Loucy (cell line): ENCODE measurements around the gene RFX1.

Experiments
- H2AFZ ChIP-seq: fragments of 200-600 bp; sonication (generic); 2 replicates; pipeline ENCODE4 v1.6.0; 2016; ENCODE audit warnings: antibody characterized with exemption, mild to moderate bottlenecking, low read length, moderate library complexity
- H3F3A ChIP-seq: fragments of 200-600 bp; 2 replicates; pipeline ENCODE4 v1.6.0; 2016; ENCODE audit warnings: antibody characterized with exemption, low read depth, mild to moderate bottlenecking
- H3K27me3 ChIP-seq: fragments of 200-600 bp; sonication (generic); 2 replicates; pipeline ENCODE4 v1.6.1; 2014; ENCODE audit warnings: low read length, mild to moderate bottlenecking; ENCODE audit not compliant: insufficient read depth, poor library complexity, severe bottlenecking
- H3K36me3 ChIP-seq: fragments of 200-600 bp; sonication (generic); 2 replicates; pipeline ENCODE4 v1.6.1; 2016; ENCODE audit warnings: low read length; ENCODE audit not compliant: insufficient read depth
- H3K4me1 ChIP-seq: fragments of 200-600 bp; sonication (generic); 2 replicates; pipeline ENCODE4 v1.5.1; 2014; ENCODE audit warnings: low read length, mild to moderate bottlenecking; ENCODE audit not compliant: insufficient read depth, poor library complexity, severe bottlenecking
- H3K4me2 ChIP-seq: fragments of 200-600 bp; sonication (generic); 2 replicates; pipeline ENCODE4 v1.6.0; 2014; ENCODE audit warnings: antibody characterized with exemption, low read length, low read depth, mild to moderate bottlenecking; ENCODE audit not compliant: poor library complexity, severe bottlenecking
- H3K4me3 ChIP-seq: fragments of 200-600 bp; sonication (generic); 2 replicates; pipeline ENCODE4 v1.5.1; 2014; ENCODE audit warnings: low read length, mild to moderate bottlenecking, mixed read lengths; ENCODE audit not compliant: poor library complexity, severe bottlenecking
- H3K79me2 ChIP-seq: fragments of 200-600 bp; sonication (generic); 2 replicates; pipeline ENCODE4 v1.6.1; 2014; ENCODE audit warnings: low read length; ENCODE audit not compliant: insufficient read depth
- H3K9ac ChIP-seq: fragments of 200-600 bp; sonication (generic); 2 replicates; pipeline ENCODE4 v1.6.0; 2014; ENCODE audit warnings: mild to moderate bottlenecking, low read depth, low read length, moderate library complexity; ENCODE audit not compliant: poor library complexity, severe bottlenecking
- H3K9me2 ChIP-seq: fragments of 200-600 bp; sonication (generic); replicated peaks from 2 replicates; pipeline ENCODE4 v1.6.1; 2016; ENCODE audit warnings: low read depth, low read length, mixed read lengths
- H3K9me3 ChIP-seq: fragments of 200-600 bp; sonication (generic); 2 replicates; pipeline ENCODE4 v1.6.1; 2014; ENCODE audit warnings: mild to moderate bottlenecking, antibody characterized with exemption, low read length, low read depth; ENCODE audit not compliant: insufficient read depth
- H4K20me1 ChIP-seq: fragments of 200-600 bp; sonication (generic); 2 replicates; pipeline ENCODE4 v1.6.0; 2014; ENCODE audit warnings: antibody characterized with exemption, low read length, mild to moderate bottlenecking; ENCODE audit not compliant: insufficient read depth, poor library complexity, severe bottlenecking
- CTCF ChIP-seq: fragments of 200-600 bp; sonication (generic); conservative IDR thresholded peaks from 2 replicates; pipeline ENCODE4 v1.5.1; 2014; ENCODE audit warnings: mild to moderate bottlenecking, antibody characterized with exemption, low read length
- EZH2phosphoT487 ChIP-seq: fragments of 200-600 bp; IDR thresholded peaks from 2 replicates; pipeline ENCODE4 v1.6.1; 2018; ENCODE audit warnings: antibody characterized with exemption, mild to moderate bottlenecking, moderate library complexity, borderline replicate concordance

The RFX1 gene

DNA sequence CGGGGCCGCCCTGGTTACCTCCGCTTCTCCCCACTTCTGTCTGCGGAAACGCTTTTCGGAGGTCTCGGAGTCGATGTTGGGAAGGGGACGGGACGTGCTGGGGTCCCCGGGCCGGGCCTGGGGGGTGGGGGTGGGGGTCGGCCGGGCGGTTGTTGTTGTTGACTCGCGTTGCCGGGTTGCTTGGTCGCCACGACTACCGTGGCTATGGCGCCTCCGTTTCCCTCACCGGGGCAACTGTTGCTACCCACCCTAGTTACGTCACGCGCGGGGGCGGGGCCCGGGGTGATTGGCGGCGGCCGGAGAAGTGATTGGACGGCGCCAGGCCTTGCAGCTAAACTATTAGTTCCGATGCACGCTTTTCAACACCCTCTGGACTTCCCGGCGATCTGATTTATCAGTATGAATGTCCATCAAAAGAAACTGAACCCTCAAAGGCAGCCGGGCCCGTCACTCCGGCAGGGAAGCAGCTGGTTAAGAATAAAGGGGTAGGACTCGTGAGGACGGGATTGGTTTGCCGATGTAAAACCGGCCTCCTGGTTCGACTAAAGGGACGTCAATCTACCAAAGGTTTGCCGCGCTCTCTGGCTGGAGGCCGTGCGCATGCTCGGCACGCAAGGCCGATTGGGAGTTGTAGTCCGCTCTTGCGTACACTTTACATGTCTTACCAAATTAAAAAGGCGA is at the start of gene RFX1:
RFX1 (minus strand) TSS at position 236 of the 681 bp plus-strand sequence. CDS start 12,477 bp downstream, outside the sequence.
- Histone ChIP-seq H3K79me2 (peaks cover 20% of the 10 kb centered on the region), H2AFZ (peak within 1 kb of the TSS; percentile 87), H3K4me1 (peaks cover 39% of the 10 kb centered on the region), H4K20me1 (no peaks in the 10 kb centered on the region), H3K36me3 (no peaks in the 10 kb centered on the region), H3K9me3 (no peaks in the 10 kb centered on the region), H3K4me2 (peak within 1 kb of the TSS; percentile 81), H3K9me2 (no peaks in the 10 kb centered on the region), H3F3A (peaks cover 17% of the 10 kb centered on the region; the same call in 1 of the 2 replicates), H3K9ac (peak within 1 kb of the TSS; percentile 87), H3K27me3 (no peaks in the 10 kb centered on the region), H3K4me3 (peak within 1 kb of the TSS; percentile 80)
- TF ChIP-seq CTCF (no peak), EZH2phosphoT487 (no peak)

DNA sequence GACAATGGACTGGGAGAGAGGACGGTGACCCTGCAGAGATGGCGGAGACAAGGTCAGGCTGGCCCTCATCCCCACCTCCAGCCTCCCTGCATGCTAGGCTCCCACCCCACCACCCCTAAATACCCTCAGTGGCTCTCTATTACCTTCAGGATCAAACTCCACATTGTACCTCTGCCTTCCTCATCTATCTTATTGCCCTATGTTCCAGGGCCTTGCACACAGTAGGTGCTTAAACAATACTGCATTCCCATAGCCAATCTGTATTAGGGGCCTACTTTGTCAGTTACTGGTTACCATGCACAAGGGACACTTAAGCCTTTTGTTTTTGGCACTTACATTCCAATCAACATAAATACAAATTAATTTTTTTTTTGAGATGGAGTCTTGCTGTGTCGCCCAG is 49.3 kb upstream of the RFX1 start:
- Histone ChIP-seq H2AFZ (no peak overlapping the region), H3F3A (no peaks in the 10 kb centered on the region), H3K4me1 (no peaks in the 10 kb centered on the region), H3K9ac (no peak overlapping the region), H3K4me3 (no peak overlapping the region), H3K9me2 (no peaks in the 10 kb centered on the region), H3K4me2 (no peak overlapping the region), H3K79me2 (no peaks in the 10 kb centered on the region), H3K36me3 (peaks cover 4% of the 10 kb centered on the region; the same call in 1 of the 2 replicates), H3K9me3 (no peaks in the 10 kb centered on the region), H3K27me3 (no peaks in the 10 kb centered on the region), H4K20me1 (no peaks in the 10 kb centered on the region)
- no peak for TF ChIP-seq EZH2phosphoT487
- TF ChIP-seq CTCF = no peak

DNA sequence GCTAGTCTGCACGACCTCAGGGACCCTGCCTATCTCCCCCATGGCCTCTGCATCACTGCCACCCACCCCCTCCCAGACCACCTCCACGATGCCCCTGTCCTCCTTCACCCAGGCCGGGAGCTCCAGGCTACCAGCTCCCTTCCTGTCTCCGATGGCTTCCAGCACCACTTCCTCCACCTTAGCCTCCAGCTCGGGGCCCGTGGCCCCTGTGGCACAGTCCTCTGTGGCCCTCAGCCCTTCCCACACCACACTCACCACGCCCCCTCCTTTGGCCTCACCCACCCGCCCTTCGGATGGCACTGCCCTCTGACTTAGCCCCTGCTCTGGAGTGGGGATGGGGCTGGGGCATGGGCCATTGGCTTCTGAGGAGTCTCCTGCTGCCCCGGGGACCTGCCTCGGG is 48.6 kb upstream of the RFX1 start:
- peaks cover 6% of the 10 kb centered on the region; the same call in 1 of the 2 replicates for H3K36me3 ChIP-seq
- H3K9me2 ChIP-seq = no peaks in the 10 kb centered on the region
- no peak overlapping the region for H2AFZ ChIP-seq
- H3K27me3 ChIP-seq = no peaks in the 10 kb centered on the region
- no peaks in the 10 kb centered on the region for H3K4me1 ChIP-seq
- no peak overlapping the region for H3K9ac ChIP-seq
- no peaks in the 10 kb centered on the region for H4K20me1 ChIP-seq
- no peaks in the 10 kb centered on the region for H3K79me2 ChIP-seq
- no peaks in the 10 kb centered on the region for H3K9me3 ChIP-seq
- TF ChIP-seq EZH2phosphoT487 = no peak
- TF ChIP-seq CTCF = no peak
- H3K4me3 ChIP-seq = no peak overlapping the region
- no peak overlapping the region for H3K4me2 ChIP-seq
- H3F3A ChIP-seq = no peaks in the 10 kb centered on the region
